BLaER1 (cell line): ENCODE data around the gene CRIM1.
A peak's percentile ranks its signal among the peaks of the same experiment; 100 is the strongest.

Experiments used
- H3K27ac ChIP-seq: shearing (Covaris generic); formaldehyde crosslinking; 2 replicates; pipeline ENCODE4 v1.8.1; 2022
- H3K27me3 ChIP-seq: shearing (Covaris generic); formaldehyde crosslinking; 2 replicates; pipeline ENCODE4 v1.8.1; 2022
- H3K36me3 ChIP-seq: shearing (Covaris generic); formaldehyde crosslinking; 2 replicates; pipeline ENCODE4 v1.8.1; 2022
- H3K4me1 ChIP-seq: shearing (Covaris generic); formaldehyde crosslinking; 2 replicates; pipeline ENCODE4 v1.8.1; 2022
- H3K4me2 ChIP-seq: shearing (Covaris generic); formaldehyde crosslinking; 2 replicates; pipeline ENCODE4 v1.8.1; 2022
- H3K4me3 ChIP-seq: shearing (Covaris generic); formaldehyde crosslinking; 2 replicates; pipeline ENCODE4 v1.8.1; 2022
- H3K9ac ChIP-seq: shearing (Covaris generic); formaldehyde crosslinking; 2 replicates; pipeline ENCODE4 v1.8.1; 2022
- H3K9me3 ChIP-seq: shearing (Covaris generic); formaldehyde crosslinking; 2 replicates; pipeline ENCODE4 v1.8.1; 2022
- H4K20me1 ChIP-seq: shearing (Covaris generic); formaldehyde crosslinking; 2 replicates; pipeline ENCODE4 v1.8.1; 2022
- Cebpa-rat ChIP-seq: shearing (Covaris generic); IDR thresholded peaks from 2 replicates; pipeline ENCODE4 v1.8.1; 2022

Gene CRIM1

DNA sequence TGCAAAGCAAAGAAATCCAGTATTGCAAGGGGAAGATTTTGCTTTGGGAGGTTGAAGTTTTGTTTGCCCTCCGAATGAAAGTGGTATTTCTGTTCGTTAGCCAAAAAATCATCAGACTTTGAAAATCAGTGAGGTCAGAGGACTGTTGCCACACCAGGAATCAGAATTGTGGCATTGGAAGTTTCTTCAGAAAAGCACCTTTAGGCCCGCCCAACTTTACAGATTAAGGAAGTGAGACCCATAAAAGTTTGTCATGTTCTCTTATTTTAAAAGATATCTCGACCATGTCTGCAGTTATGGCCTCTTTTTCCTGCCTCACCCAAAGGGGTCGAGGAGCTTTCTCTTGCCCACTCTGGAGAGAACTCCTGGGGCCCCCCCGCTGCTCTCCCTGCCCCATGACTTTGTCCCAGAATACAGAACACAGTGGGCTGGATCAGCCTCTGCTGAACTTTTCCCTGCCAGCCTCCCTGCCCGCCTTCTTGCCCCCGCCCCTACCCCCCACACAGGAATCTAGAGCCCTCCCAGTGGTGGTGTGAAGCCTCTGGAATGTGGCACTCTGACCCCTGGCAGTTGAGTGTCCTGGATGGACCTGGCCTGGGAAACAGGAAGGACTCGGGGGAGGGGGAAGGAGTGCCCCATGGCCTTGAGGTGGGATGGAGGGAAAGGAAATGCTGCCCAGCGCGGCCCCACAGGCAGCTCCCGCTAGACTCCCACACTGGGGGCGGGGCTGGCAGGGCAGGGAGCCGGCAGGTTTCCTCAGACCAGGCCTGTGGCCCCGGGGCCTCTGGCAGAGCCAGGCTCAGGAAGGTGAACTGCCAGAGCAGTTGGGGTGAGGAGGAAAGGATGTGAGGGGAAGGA is 25.3 kb downstream of the CRIM1 start:
- Histone ChIP-seq H3K4me3 (no peak overlapping the region), H3K9ac (no peak overlapping the region), H3K9me3 (no peaks in the 10 kb centered on the region), H3K4me1 (no peaks in the 10 kb centered on the region), H3K36me3 (0 out of 2 replicates have a peak, but pooled peaks cover 4% of the 10 kb centered on the region), H3K27ac (no peak overlapping the region), H3K4me2 (no peak overlapping the region), H3K27me3 (no peaks in the 10 kb centered on the region), H4K20me1 (peaks cover 40% of the 10 kb centered on the region)
- TF ChIP-seq Cebpa-rat: no peak

GRCh38 chr2:36381993-36382392 is 26.4 kb downstream of the CRIM1 start:
- Histone ChIP-seq H3K9ac (no peak overlapping the region), H3K4me1 (peaks cover 3% of the 10 kb centered on the region; the same call in 1 of the 2 replicates), H3K36me3 (0 out of 2 replicates have a peak, but pooled peaks cover 4% of the 10 kb centered on the region), H3K27me3 (no peaks in the 10 kb centered on the region), H3K27ac (no peak overlapping the region), H3K4me3 (no peak overlapping the region), H3K4me2 (no peak overlapping the region), H4K20me1 (peaks cover 36% of the 10 kb centered on the region), H3K9me3 (no peaks in the 10 kb centered on the region)
- no peak for TF ChIP-seq Cebpa-rat

GRCh38 chr2:36382472-36382871 is 26.9 kb downstream of the CRIM1 start:
- peaks cover 8% of the 10 kb centered on the region for H3K4me1 ChIP-seq
- H3K36me3 ChIP-seq: 0 out of 2 replicates have a peak, but pooled peaks cover 4% of the 10 kb centered on the region
- H3K9me3 ChIP-seq: no peaks in the 10 kb centered on the region
- H3K9ac ChIP-seq: no peak overlapping the region
- no peak for TF ChIP-seq Cebpa-rat
- H3K27me3 ChIP-seq: no peaks in the 10 kb centered on the region
- no peak overlapping the region for H3K4me2 ChIP-seq
- H3K4me3 ChIP-seq: no peak overlapping the region
- H3K27ac ChIP-seq: no peak overlapping the region
- H4K20me1 ChIP-seq: peaks cover 35% of the 10 kb centered on the region

DNA sequence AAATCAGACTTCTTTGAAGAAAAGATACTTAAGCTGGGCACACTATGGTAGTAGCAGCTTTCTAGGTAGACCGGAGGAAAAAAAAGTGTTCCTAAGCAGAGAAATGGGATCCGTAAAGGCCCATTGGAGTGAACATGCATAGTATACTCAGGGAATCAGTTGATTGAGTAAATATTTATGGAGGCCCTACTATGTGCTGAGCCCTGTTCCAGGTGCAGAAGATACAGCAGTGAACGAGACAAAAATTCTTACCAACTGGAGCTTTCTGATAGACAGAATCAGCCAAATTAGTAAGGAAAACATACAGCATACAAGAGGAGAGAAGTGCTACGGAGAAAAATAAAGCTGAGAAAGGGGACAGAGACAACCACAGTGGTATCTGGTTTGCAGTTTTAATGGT is 28.1 kb downstream of the CRIM1 start:
- Histone ChIP-seq H4K20me1 (peaks cover 26% of the 10 kb centered on the region), H3K9me3 (no peaks in the 10 kb centered on the region), H3K4me3 (no peak overlapping the region), H3K27ac (no peak overlapping the region), H3K4me2 (no peak overlapping the region), H3K27me3 (no peaks in the 10 kb centered on the region), H3K4me1 (peaks cover 13% of the 10 kb centered on the region), H3K9ac (no peak overlapping the region), H3K36me3 (0 out of 2 replicates have a peak, but pooled peaks cover 4% of the 10 kb centered on the region)
- no peak for TF ChIP-seq Cebpa-rat

GRCh38 chr2:36384454-36384853 is 28.9 kb downstream of the CRIM1 start:
- 0 out of 2 replicates have a peak, but pooled peaks cover 4% of the 10 kb centered on the region for H3K36me3 ChIP-seq
- H3K9ac ChIP-seq: no peak overlapping the region
- no peak overlapping the region for H3K27ac ChIP-seq
- no peak overlapping the region for H3K4me2 ChIP-seq
- no peak for TF ChIP-seq Cebpa-rat
- peaks cover 13% of the 10 kb centered on the region for H3K4me1 ChIP-seq
- H3K9me3 ChIP-seq: no peaks in the 10 kb centered on the region
- no peaks in the 10 kb centered on the region for H3K27me3 ChIP-seq
- H4K20me1 ChIP-seq: peaks cover 26% of the 10 kb centered on the region
- no peak overlapping the region for H3K4me3 ChIP-seq

DNA sequence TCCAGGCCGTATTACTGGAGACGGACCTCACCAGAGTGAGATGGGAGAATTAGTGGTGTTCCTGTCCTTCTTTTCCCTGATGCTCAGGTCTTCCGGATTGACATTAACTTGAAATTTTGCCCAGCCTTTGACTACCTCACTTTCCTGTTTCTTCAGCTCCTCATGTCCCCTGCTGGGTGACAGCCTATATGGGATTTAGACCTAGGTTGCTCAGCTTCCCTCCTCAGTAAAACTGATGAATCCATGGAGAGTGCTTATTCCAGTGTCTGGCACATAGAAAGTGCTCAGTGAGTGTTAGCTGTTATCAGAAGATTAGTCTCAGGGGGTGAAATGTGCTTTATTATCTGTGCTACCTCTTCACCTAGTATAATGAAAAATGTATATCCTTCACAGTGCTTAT is 30.0 kb downstream of the CRIM1 start:
- no peaks in the 10 kb centered on the region for H3K27me3 ChIP-seq
- no peak overlapping the region for H3K27ac ChIP-seq
- H3K9ac ChIP-seq: no peak overlapping the region
- H3K36me3 ChIP-seq: no peaks in the 10 kb centered on the region
- no peak overlapping the region for H3K4me3 ChIP-seq
- peaks cover 19% of the 10 kb centered on the region; the same call in 1 of the 2 replicates for H4K20me1 ChIP-seq
- TF ChIP-seq Cebpa-rat: no peak
- H3K9me3 ChIP-seq: no peaks in the 10 kb centered on the region
- H3K4me2 ChIP-seq: no peak overlapping the region
- peaks cover 20% of the 10 kb centered on the region for H3K4me1 ChIP-seq

DNA sequence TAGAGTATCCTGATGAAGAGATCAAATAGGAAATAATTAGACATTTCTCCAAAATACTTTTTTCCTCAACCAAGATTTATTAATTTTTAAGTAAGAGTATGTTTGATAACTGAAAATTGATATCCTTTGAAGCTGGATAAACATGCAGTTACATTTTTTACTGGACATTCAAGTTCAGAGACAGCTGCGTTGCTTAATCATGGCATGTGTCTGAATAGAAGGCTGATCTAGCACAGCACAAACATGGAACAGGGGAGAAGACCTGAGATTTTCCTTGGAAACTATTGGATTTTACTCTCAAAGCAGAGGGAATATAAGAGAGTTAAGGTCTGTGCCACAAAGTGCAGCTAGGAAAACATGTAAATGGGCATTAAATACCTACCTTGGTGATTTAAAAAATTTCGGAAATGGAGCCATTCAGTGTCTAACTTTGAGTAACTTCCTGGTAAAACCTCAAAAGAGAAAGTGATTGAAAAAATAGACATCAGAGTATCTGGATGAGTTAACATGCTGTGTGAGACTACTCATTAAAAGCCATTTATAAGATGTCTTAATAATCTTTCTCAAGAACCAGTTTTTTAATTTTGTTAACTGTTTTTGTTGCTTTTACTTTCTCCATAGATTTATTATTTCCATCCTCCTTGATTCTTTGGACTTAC is 31.8 kb downstream of the CRIM1 start:
- no peak overlapping the region for H3K27ac ChIP-seq

DNA sequence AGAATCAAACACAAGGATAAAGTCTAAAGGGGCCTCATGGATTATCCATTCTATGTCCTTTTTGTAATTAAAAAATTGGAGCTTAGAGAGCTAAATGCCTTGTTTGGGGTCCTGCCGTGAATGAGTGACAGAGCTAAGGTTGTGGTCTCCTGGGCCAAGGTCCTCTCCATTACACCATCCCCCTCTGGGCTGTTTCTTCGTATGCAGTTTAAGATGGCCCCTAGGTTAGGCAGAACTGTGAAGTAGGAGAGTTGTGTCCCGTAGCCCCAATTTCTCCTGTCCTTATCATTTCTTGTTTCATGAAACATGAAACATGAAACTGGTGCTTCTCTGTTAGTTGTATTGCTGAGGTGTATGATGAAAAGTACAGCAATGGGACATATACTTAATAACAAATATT is 32.9 kb downstream of the CRIM1 start:
- peaks cover 20% of the 10 kb centered on the region for H3K4me1 ChIP-seq

More for the DNA sequence above, 31.8 kb downstream of the CRIM1 start:
- Histone ChIP-seq H3K9ac (no peak overlapping the region), H3K4me1 (peaks cover 20% of the 10 kb centered on the region), H3K36me3 (no peaks in the 10 kb centered on the region), H3K27me3 (no peaks in the 10 kb centered on the region), H3K9me3 (no peaks in the 10 kb centered on the region), H3K4me2 (peak overlapping the region; percentile 53), H4K20me1 (peaks cover 19% of the 10 kb centered on the region; the same call in 1 of the 2 replicates), H3K4me3 (no peak overlapping the region)
- TF ChIP-seq Cebpa-rat: no peak

DNA sequence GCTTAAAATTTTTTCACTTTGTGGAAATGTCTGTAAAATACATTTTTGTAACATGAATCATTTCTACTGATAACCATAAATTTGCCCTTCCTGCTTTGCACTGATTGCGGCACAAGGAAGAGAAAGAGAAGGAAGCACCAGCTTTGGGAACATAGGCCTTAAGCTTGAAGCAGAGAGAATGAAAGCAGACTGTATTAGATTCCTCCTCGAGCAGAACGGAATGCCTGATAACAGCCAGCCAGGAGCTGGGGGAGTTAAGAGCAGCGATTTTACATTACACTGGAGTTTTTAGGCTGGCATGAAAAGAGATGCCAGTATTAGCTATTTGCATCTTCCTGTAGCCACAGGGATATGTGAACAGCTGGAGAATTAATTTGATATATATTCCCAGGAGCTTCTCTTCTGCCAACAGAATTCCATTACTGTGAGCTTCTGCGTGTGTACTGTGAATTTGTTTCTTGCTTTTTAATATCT is 33.5 kb downstream of the CRIM1 start:
- Histone ChIP-seq H3K27me3 (no peaks in the 10 kb centered on the region), H3K27ac (no peak overlapping the region), H3K4me2 (no peak overlapping the region), H3K36me3 (no peaks in the 10 kb centered on the region), H3K4me1 (peaks cover 20% of the 10 kb centered on the region), H3K9ac (no peak overlapping the region), H4K20me1 (peaks cover 26% of the 10 kb centered on the region; the same call in 1 of the 2 replicates), H3K9me3 (no peaks in the 10 kb centered on the region), H3K4me3 (no peak overlapping the region)
- TF ChIP-seq Cebpa-rat: no peak

More for the DNA sequence above, 32.9 kb downstream of the CRIM1 start:
- no peaks in the 10 kb centered on the region for H3K27me3 ChIP-seq
- H4K20me1 ChIP-seq: peaks cover 22% of the 10 kb centered on the region; the same call in 1 of the 2 replicates
- no peak overlapping the region for H3K4me2 ChIP-seq
- no peak overlapping the region for H3K9ac ChIP-seq
- H3K9me3 ChIP-seq: no peaks in the 10 kb centered on the region
- H3K27ac ChIP-seq: no peak overlapping the region
- no peaks in the 10 kb centered on the region for H3K36me3 ChIP-seq
- no peak overlapping the region for H3K4me3 ChIP-seq
- TF ChIP-seq Cebpa-rat: no peak

- H3K4me3 ChIP-seq: no peak overlapping the region
- no peaks in the 10 kb centered on the region for H3K27me3 ChIP-seq
- no peak for TF ChIP-seq Cebpa-rat
- peaks cover 20% of the 10 kb centered on the region for H3K4me1 ChIP-seq
- no peaks in the 10 kb centered on the region for H3K36me3 ChIP-seq
- H4K20me1 ChIP-seq: peaks cover 22% of the 10 kb centered on the region; the same call in 1 of the 2 replicates
- H3K27ac ChIP-seq: no peak overlapping the region
- H3K9me3 ChIP-seq: no peaks in the 10 kb centered on the region
- no peak overlapping the region for H3K4me2 ChIP-seq
- H3K9ac ChIP-seq: no peak overlapping the region
These were observed 34.0 kb downstream of the CRIM1 start for GRCh38 chr2:36389577-36389976.
